ENCODE data around the gene PRRG4. TPM values are rescaled to one million over a fixed set of nuclear protein-coding genes. Genes with fewer than 3 reads are reported as not detected.

Gene PRRG4
- total and polyA plus RNA-seq, 2 experiments from 2014 or later, result 1.6 to 1.9 TPM

DNA sequence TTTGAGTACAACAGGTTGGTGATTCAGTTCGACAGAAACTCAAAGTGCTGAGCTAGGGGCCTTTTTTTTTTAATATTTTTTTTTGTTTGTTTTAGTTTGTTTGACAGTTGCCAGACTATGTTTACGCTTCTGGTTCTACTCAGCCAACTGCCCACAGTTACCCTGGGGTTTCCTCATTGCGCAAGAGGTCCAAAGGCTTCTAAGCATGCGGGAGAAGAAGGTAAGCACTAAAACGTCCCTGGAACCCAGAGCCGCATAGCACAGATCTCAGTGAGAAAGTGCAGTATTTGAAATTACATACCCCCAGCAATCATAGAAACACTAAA lies 649 bp downstream of the PRRG4 start:
- H3K4me3 Mint-ChIP-seq, result peak overlapping the region; percentile 72
- H3K9me3 Mint-ChIP-seq, result no peaks in the 10 kb centered on the region
- Histone ChIP-seq H2AFZ (peak overlapping the region; percentile 98), H3F3A (replicated peaks; ENCODE audit: low read depth) (peaks cover 11% of the 10 kb centered on the region), H3K79me2 (replicated peaks; ENCODE audit: insufficient read depth) (no peaks in the 10 kb centered on the region), H3K27ac (ENCODE audit: low read depth) (no peak overlapping the region), H3K4me1 (ENCODE audit: insufficient read depth) (peaks cover 9% of the 10 kb centered on the region), H4K20me1 (replicated peaks; ENCODE audit: insufficient read depth) (no peaks in the 10 kb centered on the region), H3K27me3 (ENCODE audit: insufficient read depth) (peaks cover 26% of the 10 kb centered on the region), H3K9me2 (ENCODE audit: insufficient read depth) (no peaks in the 10 kb centered on the region), H3K36me3 (ENCODE audit: insufficient read depth) (no peaks in the 10 kb centered on the region), H3K4me3 (peak overlapping the region; percentile 68), H3K4me2 (peak overlapping the region; percentile 91)
- H3K4me1 Mint-ChIP-seq, result peaks cover 13% of the 10 kb centered on the region; the same call in 2 of the 3 replicates
- no peak overlapping the region for H3K27ac Mint-ChIP-seq
- H3K36me3 Mint-ChIP-seq (ENCODE audit: low read depth), result no peaks in the 10 kb centered on the region
- peak; percentile 51 for DNase-seq (ENCODE audit: low spot score)
- peaks cover 19% of the 10 kb centered on the region for H3K27me3 Mint-ChIP-seq (ENCODE audit: insufficient read depth, low read depth, poor library complexity)
- TF ChIP-seq CREB1 (CRISPR knock-in tag; IDR thresholded peaks at IDR 0.05; ENCODE audit: low read depth), result no peak
- TF ChIP-seq EZH2phosphoT487 (IDR thresholded peaks at IDR 0.05; ENCODE audit: unreplicated experiment), result no peak
- TF ChIP-seq ETS1 (IDR thresholded peaks at IDR 0.05), result no peak
- no peak for TF ChIP-seq NANOG (IDR thresholded peaks at IDR 0.05; ENCODE audit: borderline replicate concordance)
- TF ChIP-seq ZNF462 (CRISPR knock-in tag; IDR thresholded peaks at IDR 0.05), result no peak
- TF ChIP-seq POLR2AphosphoS5 (IDR thresholded peaks at IDR 0.05; ENCODE audit: low read depth), result no peak
- peak; percentile 42 for ATAC-seq
